ENCODE results near the gene ARNT2.

- TF ChIP-seq CTCF (conservative IDR thresholded peaks at IDR 0.05; ENCODE audit: low read length) (no peak), EZH2phosphoT487 (IDR thresholded peaks at IDR 0.05; ENCODE audit: borderline replicate concordance, low read depth, low read length) (no peak)
Observed at GRCh38 chr15:80371924-80372323, 32.3 kb upstream of the ARNT2 start.

Data from OCI-LY7 (cell line).